GM12878 (cell line): ENCODE data around the gene SPATA1. TPM values are rescaled to one million over a fixed set of nuclear protein-coding genes. Genes with fewer than 3 reads are reported as not detected.

Experiments used
- ATAC-seq: fragments of 200-7000 bp; cut with Tn5 transposase; 3 replicates; pipeline ENCODE4 v1.9.1; 2020; ENCODE audit warnings: mild to moderate bottlenecking, moderate library complexity
- BruUV-seq: library from RNA; stranded (reverse); fragments of 400-500 nt; replicated peaks from 2 replicates; lab custom pipeline; 2021; lab: Mats Ljungman, UMichigan
- CTCF ChIA-PET: fragments of 300-600 bp; sonication (Branson Sonifier 250); formaldehyde crosslinking; extraction: SDS; loops from one replicate; lab custom pipeline; 2021; ENCODE audit warnings: inconsistent platforms; lab: Yijun Ruan, JAX
- POLR2A ChIA-PET: fragments of 350-600 bp; formaldehyde crosslinking; extraction: SDS; loops from one replicate; lab custom pipeline; 2021; ENCODE audit warnings: inconsistent platforms; lab: Charles Lee
- RAD21 ChIA-PET: fragments of 300-600 bp; sonication (Branson Sonifier 250); formaldehyde crosslinking; loops from one replicate; lab custom pipeline; 2023; ENCODE audit warnings: antibody characterized with exemption; ENCODE audit not compliant: unreplicated experiment; lab: Charles Lee
- SMC1A ChIA-PET: fragments of 300-600 bp; sonication (Branson Sonifier 250); formaldehyde crosslinking; loops from one replicate; lab custom pipeline; 2023; ENCODE audit not compliant: unreplicated experiment, uncharacterized antibody; lab: Charles Lee
- DNase-seq: peaks from one replicate; pipeline ENCODE4 v3.0.0-alpha.2; 2011; ENCODE audit warnings: low read depth, low spot score
- FAIRE-seq: peaks from 3 replicates; lab custom pipeline; 2011; peaks lifted over from hg19 to GRCh38; lab: Jason Lieb, UNC
- H2AFZ ChIP-seq: 2 replicates; pipeline ENCODE4 v1.6.0; 2011; ENCODE audit warnings: low read depth, low read length, control low read depth; ENCODE audit not compliant: control insufficient read depth
- H3K27ac ChIP-seq: 2 replicates; pipeline ENCODE4 v1.5.1; 2011; ENCODE audit warnings: control low read depth; ENCODE audit not compliant: control insufficient read depth, insufficient read depth
- H3K27me3 ChIP-seq, 2 experiments: replicated peaks in 1 of 2; 2 replicates each; pipeline versions ENCODE4 v1.6.0 to v1.6.1; 2011; ENCODE audit warnings: low read length in 1 of 2; ENCODE audit not compliant: control insufficient read depth in 2 of 2, insufficient read depth in 2 of 2
- H3K36me3 ChIP-seq, 2 experiments: 2 replicates each; pipeline ENCODE4 v1.5.1; 2011; ENCODE audit warnings: low read length in 1 of 2; ENCODE audit not compliant: control insufficient read depth in 2 of 2, insufficient read depth in 2 of 2
- H3K4me1 ChIP-seq: 2 replicates; pipeline ENCODE4 v1.6.1; 2011; ENCODE audit warnings: mild to moderate bottlenecking, low read length, moderate library complexity, mixed read lengths; ENCODE audit not compliant: control insufficient read depth, insufficient read depth
- H3K4me2 ChIP-seq: 2 replicates; pipeline ENCODE4 v1.6.0; 2011; ENCODE audit warnings: control low read depth; ENCODE audit not compliant: control insufficient read depth, insufficient read depth
- H3K4me3 ChIP-seq: fragments of 200-600 bp; sonication (generic); 2 replicates; pipeline ENCODE4 v1.5.1; 2016
- H3K79me2 ChIP-seq: 2 replicates; pipeline ENCODE4 v1.6.0; 2011; ENCODE audit warnings: low read length; ENCODE audit not compliant: control insufficient read depth, insufficient read depth
- H3K9ac ChIP-seq: 2 replicates; pipeline ENCODE4 v1.8.0; 2011; ENCODE audit warnings: low read length, control low read depth, mixed read lengths; ENCODE audit not compliant: control insufficient read depth, insufficient read depth
- H3K9me3 ChIP-seq: replicated peaks from 3 replicates; pipeline ENCODE4 v1.5.1; 2011; ENCODE audit warnings: mild to moderate bottlenecking, low read length; ENCODE audit not compliant: control insufficient read depth, insufficient read depth
- H4K20me1 ChIP-seq: 2 replicates; pipeline ENCODE4 v1.6.0; 2011; ENCODE audit not compliant: control insufficient read depth, insufficient read depth
- CUX1 ChIP-seq: IDR thresholded peaks from 2 replicates; pipeline ENCODE4 v1.6.1; 2012; ENCODE audit warnings: improper control_type of control experiment, low read depth, low read length; ENCODE audit not compliant: insufficient replicate concordance
- HCFC1 ChIP-seq: fragments of 150-350 bp; IDR thresholded peaks from 2 replicates; pipeline ENCODE4 v1.6.1; 2014; ENCODE audit warnings: low read length
- TARDBP ChIP-seq: IDR thresholded peaks from 2 replicates; pipeline ENCODE4 v1.6.1; 2016; ENCODE audit warnings: borderline replicate concordance
- WGBS: methylation state at CpG from one replicate; pipeline ENCODE4 v1.1.6; 2016; ENCODE audit warnings: low lambda C conversion rate; ENCODE audit not compliant: insufficient replicate concordance, insufficient coverage; ENCODE audit errors: missing lambda C conversion rate; 5-methylcytosine and 5-hydroxymethylcytosine counted together
- in situ Hi-C: fragments of 300-500 bp; cut with MboI; formaldehyde crosslinking; loops from 9 replicates; pipeline ENCODE4 v1.14.3; 2018; ENCODE audit warnings: mixed read lengths
- intact Hi-C: fragments of 100-400 bp; cut with micrococcal nuclease; formaldehyde crosslinking; loops from one replicate; pipeline ENCODE4 v1.14.2; 2022; ENCODE audit not compliant: unreplicated experiment
- polyA plus RNA-seq, 11 experiments: library from polyadenylated mRNA; depleted of rRNA in 4 of 11; unstranded in 6 of 11; stranded (reverse) in 5 of 11; fragments of >200 nt; fragmentation: Nextera tagmentation in 4 of 11; fragmentation: Illumina TruSeq in 1 of 11; extraction: Ambion mirVana in 4 of 11; extraction: Trizol in 1 of 11; gene quantifications; 1 replicate in 1 of 11; 2 replicates in 10 of 11; pipeline versions ENCODE4 v1.2.1 to v1.2.3, GENCODE V29; 2011 to 2016; ENCODE audit warnings: inconsistent platforms in 2 of 11, missing spikeins in 2 of 11, low read depth in 1 of 11
- total RNA-seq, 4 experiments: library from RNA; depleted of rRNA in 3 of 4; stranded (reverse); fragments of >200 nt in 3 of 4; fragmentation: Illumina TruSeq in 1 of 4; extraction: Trizol in 1 of 4; gene quantifications; 2 replicates each; pipeline versions ENCODE4 v1.2.1 to v1.2.3, GENCODE V29; 2013 to 2021
- TF ChIP-seq, protein P1 (sequence below): IDR thresholded peaks from 2 replicates; pipeline ENCODE4 v1.6.1; 2011; ENCODE audit warnings: borderline replicate concordance, low read depth, mild to moderate bottlenecking, moderate library complexity, mixed read lengths, low read length; ENCODE audit not compliant: insufficient read depth; ENCODE audit errors: extremely low read length

SPATA1 gene
- total and polyA plus RNA-seq, 10 of the 15 experiments (the other 5 are each of a cell fraction or from before 2014, with no cell fraction given), result 0.74 to 2.4 (median 1.9) TPM

DNA sequence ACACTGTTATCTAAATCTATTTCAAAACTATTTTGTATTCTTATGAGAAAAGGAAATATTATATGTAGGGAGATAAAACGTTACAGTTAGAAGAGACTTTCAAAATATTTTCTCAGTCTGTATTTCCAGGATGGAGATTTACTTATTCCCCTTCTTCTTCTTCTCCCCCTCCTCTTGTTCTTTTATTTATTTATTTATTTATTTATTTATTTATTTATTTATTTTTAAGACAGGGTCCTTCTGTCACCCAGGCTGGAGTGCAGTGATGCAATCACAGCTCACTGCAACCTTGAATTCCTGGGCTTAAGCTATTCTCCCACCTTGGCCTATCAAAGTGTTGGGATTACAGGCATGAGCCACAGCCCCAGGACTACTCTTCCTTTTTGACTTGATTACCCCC lies 30.0 kb upstream of the SPATA1 start:
- Histone ChIP-seq H3K36me3 (no peaks in the 10 kb centered on the region), H3K79me2 (peaks cover 22% of the 10 kb centered on the region), H3K9me3 (peaks cover 6% of the 10 kb centered on the region; the same call in 2 of the 3 replicates), H3K9ac (no peak overlapping the region), H4K20me1 (no peaks in the 10 kb centered on the region), H3K27ac (no peak overlapping the region), H3K27me3 (no peaks in the 10 kb centered on the region), H3K4me3 (no peak overlapping the region), H2AFZ (no peak overlapping the region), H3K4me1 (no peaks in the 10 kb centered on the region), H3K4me2 (no peak overlapping the region)
- no peak for DNase-seq
- FAIRE-seq, result no peak
- 0% methylated on average over 1 of the region's 1 CpG for WGBS
- CTCF ChIA-PET, result no interaction called here
- RAD21 ChIA-PET, result no interaction called here
- intact Hi-C loops (no loop called here), in situ Hi-C loops (no loop called here)
- SMC1A ChIA-PET, result interaction anchor here (1.2 kb wide), 1 partner anchor 10 kb away, joined by 3 read pairs; no protein-coding TSS in a partner anchor
- BruUV-seq, result no TSS peak
- TF ChIP-seq HCFC1, result no peak
- TF ChIP-seq TARDBP, result no peak
- no peak for TF ChIP-seq CUX1
- TF ChIP-seq, protein P1, sequence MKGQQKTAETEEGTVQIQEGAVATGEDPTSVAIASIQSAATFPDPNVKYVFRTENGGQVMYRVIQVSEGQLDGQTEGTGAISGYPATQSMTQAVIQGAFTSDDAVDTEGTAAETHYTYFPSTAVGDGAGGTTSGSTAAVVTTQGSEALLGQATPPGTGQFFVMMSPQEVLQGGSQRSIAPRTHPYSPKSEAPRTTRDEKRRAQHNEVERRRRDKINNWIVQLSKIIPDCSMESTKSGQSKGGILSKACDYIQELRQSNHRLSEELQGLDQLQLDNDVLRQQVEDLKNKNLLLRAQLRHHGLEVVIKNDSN, result no peak
- ATAC-seq, result no peak
- POLR2A ChIA-PET, result no interaction called here
